OCI-LY7 (cell line): ENCODE measurements around the gene ZNF771. TPM values are rescaled to one million over a fixed set of nuclear protein-coding genes. Genes with fewer than 3 reads are reported as not detected.

Experiments used
- BruUV-seq: library from RNA; stranded (reverse); fragments of 400-500 nt; replicated peaks from 2 replicates; lab custom pipeline; 2021; lab: Mats Ljungman, UMichigan
- CTCF ChIA-PET: fragments of 300-600 bp; sonication (Branson Sonifier 250); formaldehyde crosslinking; loops from one replicate; lab custom pipeline; 2022; ENCODE audit warnings: antibody characterized with exemption; ENCODE audit not compliant: unreplicated experiment; lab: Charles Lee
- POLR2A ChIA-PET: fragments of 300-600 bp; sonication (Branson Sonifier 250); formaldehyde crosslinking; loops from one replicate; lab custom pipeline; 2022; ENCODE audit warnings: antibody characterized with exemption; lab: Charles Lee
- DNase-seq: peaks from one replicate; pipeline ENCODE4 v3.0.0-alpha.2; 2015; ENCODE audit warnings: low spot score
- H2AFZ ChIP-seq: fragments of 200-600 bp; sonication (generic), shearing (Covaris generic); 2 replicates; pipeline ENCODE4 v1.6.1; 2014; ENCODE audit warnings: mild to moderate bottlenecking, antibody characterized with exemption, low read length, moderate library complexity
- H3K27ac ChIP-seq: fragments of 200-600 bp; sonication (generic); 2 replicates; pipeline ENCODE4 v1.5.1; 2014; ENCODE audit warnings: mixed run types, low read depth, mild to moderate bottlenecking, moderate library complexity, low read length, inconsistent platforms; ENCODE audit not compliant: poor library complexity, severe bottlenecking
- H3K36me3 ChIP-seq: fragments of 200-600 bp; sonication (generic); 2 replicates; pipeline ENCODE4 v1.6.1; 2014; ENCODE audit warnings: mild to moderate bottlenecking, antibody characterized with exemption, low read length, moderate library complexity, mixed read lengths; ENCODE audit not compliant: insufficient read depth
- H3K4me1 ChIP-seq: fragments of 200-600 bp; sonication (generic); 2 replicates; pipeline ENCODE4 v1.5.1; 2014; ENCODE audit warnings: mild to moderate bottlenecking, low read length; ENCODE audit not compliant: insufficient read depth, poor library complexity, severe bottlenecking
- H3K4me2 ChIP-seq: fragments of 200-600 bp; sonication (generic); 2 replicates; pipeline ENCODE4 v1.6.1; 2014; ENCODE audit warnings: mild to moderate bottlenecking, low read length
- H3K4me3 ChIP-seq: fragments of 200-600 bp; sonication (generic); 2 replicates; pipeline ENCODE4 v1.5.1; 2014; ENCODE audit warnings: mild to moderate bottlenecking, low read depth, low read length; ENCODE audit not compliant: poor library complexity, severe bottlenecking
- H3K79me2 ChIP-seq: fragments of 200-600 bp; sonication (generic); 2 replicates; pipeline ENCODE4 v1.6.1; 2016; ENCODE audit warnings: low read depth, mild to moderate bottlenecking, low read length, moderate library complexity, mixed read lengths; ENCODE audit not compliant: insufficient read depth
- H3K9me2 ChIP-seq: fragments of 200-600 bp; sonication (generic); 2 replicates; pipeline ENCODE4 v1.6.1; 2016; ENCODE audit warnings: mild to moderate bottlenecking, low read length, mixed read lengths; ENCODE audit not compliant: insufficient read depth
- H3K9me3 ChIP-seq: fragments of 200-600 bp; sonication (generic); 2 replicates; pipeline ENCODE4 v1.6.1; 2014; ENCODE audit warnings: mild to moderate bottlenecking, mixed run types, low read length, mixed read lengths
- H4K20me1 ChIP-seq: fragments of 200-600 bp; sonication (generic); 2 replicates; pipeline ENCODE4 v1.6.1; 2014; ENCODE audit warnings: mild to moderate bottlenecking, antibody characterized with exemption, low read length, moderate library complexity, mixed read lengths; ENCODE audit not compliant: insufficient read depth
- EZH2phosphoT487 ChIP-seq: fragments of 200-600 bp; sonication (generic); IDR thresholded peaks from 2 replicates; pipeline ENCODE4 v1.6.1; 2018; ENCODE audit warnings: low read depth, borderline replicate concordance, mild to moderate bottlenecking, mixed run types, antibody characterized with exemption, low read length, moderate library complexity, mixed read lengths
- intact Hi-C: fragments of 100-400 bp; cut with micrococcal nuclease; formaldehyde crosslinking; loops from one replicate; pipeline ENCODE4 v1.10.0; 2022; ENCODE audit not compliant: unreplicated experiment
- total RNA-seq, 2 experiments: library from RNA; depleted of rRNA in 1 of 2; stranded (reverse); fragments of >200 nt in 1 of 2; shearing (Covaris generic) in 1 of 2; gene quantifications; 2 replicates each; pipeline ENCODE4 v1.2.3, GENCODE V29; 2014 to 2022
- TF ChIP-seq, protein P1 (sequence below): fragments of 200-600 bp; sonication (generic); conservative IDR thresholded peaks from 2 replicates; pipeline ENCODE4 v1.5.1; 2014; ENCODE audit warnings: mild to moderate bottlenecking, antibody characterized with exemption, low read length, moderate library complexity, mixed read lengths

ZNF771 gene
- total RNA-seq, 2 experiments from 2014 or later: 6.4 to 10.8 TPM

DNA sequence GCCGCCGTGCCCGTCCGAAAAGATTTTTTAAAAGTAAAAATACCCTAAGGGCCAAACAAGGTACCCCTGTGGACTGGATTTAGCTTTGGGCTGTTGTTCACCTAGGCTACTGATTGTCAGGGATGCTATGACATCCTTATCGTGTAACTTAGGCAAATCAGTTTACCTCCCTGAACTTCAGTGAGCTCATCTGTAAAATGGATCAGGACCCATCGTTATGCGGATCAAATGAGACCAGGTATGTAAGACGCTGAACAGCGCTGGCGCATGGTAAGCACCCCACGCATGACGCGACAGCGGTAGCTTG lies 658 bp upstream of the ZNF771 start:
- Histone ChIP-seq H3K4me3 (peak overlapping the region; percentile 84), H3K36me3 (peaks cover 15% of the 10 kb centered on the region; the same call in 1 of the 2 replicates), H4K20me1 (no peaks in the 10 kb centered on the region), H3K9me2 (no peaks in the 10 kb centered on the region), H3K27ac (peak overlapping the region; percentile 22), H2AFZ (peak overlapping the region; percentile 56; the same call in 1 of the 2 replicates), H3K79me2 (peaks cover 8% of the 10 kb centered on the region; the same call in 1 of the 2 replicates), H3K9me3 (no peaks in the 10 kb centered on the region), H3K4me1 (peaks cover 28% of the 10 kb centered on the region), H3K4me2 (peak overlapping the region; percentile 86)
- TF ChIP-seq, protein P1, sequence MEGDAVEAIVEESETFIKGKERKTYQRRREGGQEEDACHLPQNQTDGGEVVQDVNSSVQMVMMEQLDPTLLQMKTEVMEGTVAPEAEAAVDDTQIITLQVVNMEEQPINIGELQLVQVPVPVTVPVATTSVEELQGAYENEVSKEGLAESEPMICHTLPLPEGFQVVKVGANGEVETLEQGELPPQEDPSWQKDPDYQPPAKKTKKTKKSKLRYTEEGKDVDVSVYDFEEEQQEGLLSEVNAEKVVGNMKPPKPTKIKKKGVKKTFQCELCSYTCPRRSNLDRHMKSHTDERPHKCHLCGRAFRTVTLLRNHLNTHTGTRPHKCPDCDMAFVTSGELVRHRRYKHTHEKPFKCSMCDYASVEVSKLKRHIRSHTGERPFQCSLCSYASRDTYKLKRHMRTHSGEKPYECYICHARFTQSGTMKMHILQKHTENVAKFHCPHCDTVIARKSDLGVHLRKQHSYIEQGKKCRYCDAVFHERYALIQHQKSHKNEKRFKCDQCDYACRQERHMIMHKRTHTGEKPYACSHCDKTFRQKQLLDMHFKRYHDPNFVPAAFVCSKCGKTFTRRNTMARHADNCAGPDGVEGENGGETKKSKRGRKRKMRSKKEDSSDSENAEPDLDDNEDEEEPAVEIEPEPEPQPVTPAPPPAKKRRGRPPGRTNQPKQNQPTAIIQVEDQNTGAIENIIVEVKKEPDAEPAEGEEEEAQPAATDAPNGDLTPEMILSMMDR: no peak
- TF ChIP-seq EZH2phosphoT487: no peak
- POLR2A ChIA-PET: interaction anchor here (0.6 to 5.0 kb wide), 12 partner anchors 11 to 313 kb away, joined by 3 to 19 read pairs (median 4); partner anchors contain the start of genes SEPTIN1, TBC1D10B and ZNF48
- CTCF ChIA-PET: no interaction called here
- no TSS peak for BruUV-seq
- intact Hi-C loops: loop anchor here (10.0 kb wide), 1 partner anchor 312 kb away; the partner anchor contains the start of genes TBX6 and YPEL3
- no peak for DNase-seq

DNA sequence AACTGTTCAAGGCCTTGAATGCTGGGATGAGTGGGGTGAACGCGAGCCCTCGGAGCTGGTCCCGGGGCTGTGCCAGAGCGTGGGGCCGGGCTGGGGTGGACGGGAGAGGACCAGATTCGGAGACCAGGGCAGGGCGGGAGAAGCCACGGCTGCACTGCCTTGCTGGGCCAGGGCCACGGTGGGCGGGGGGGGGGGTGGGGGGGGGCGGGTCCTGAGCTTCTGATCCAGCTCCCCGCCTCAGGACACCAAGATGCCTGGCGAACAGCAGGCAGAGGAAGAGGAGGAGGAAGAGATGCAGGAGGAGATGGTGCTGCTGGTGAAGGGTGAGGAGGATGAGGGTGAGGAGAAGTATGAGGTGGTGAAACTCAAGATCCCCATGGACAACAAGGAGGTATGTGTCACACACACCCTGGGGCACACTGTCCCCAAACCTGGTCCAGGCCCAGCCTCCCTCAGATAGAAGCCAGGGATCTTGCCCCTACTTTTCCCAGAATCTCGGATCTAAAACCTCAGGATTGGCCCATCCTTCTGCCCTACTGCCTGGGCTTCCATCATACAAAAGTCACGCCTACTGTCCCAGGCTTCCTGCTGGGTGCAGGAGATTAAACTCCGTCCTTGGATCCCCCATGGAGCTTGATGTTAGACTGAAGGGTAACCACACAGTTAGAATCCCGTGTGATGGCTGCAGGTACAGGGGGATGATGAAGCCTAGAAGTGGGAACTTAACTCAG lies 563 bp downstream of the ZNF771 start:
- Histone ChIP-seq H3K4me3 (peak overlapping the region; percentile 84), H3K79me2 (peaks cover 12% of the 10 kb centered on the region; the same call in 1 of the 2 replicates), H3K9me3 (no peaks in the 10 kb centered on the region), H4K20me1 (no peaks in the 10 kb centered on the region), H3K4me2 (peak overlapping the region; percentile 86), H2AFZ (no peak overlapping the region; the same call in 1 of the 2 replicates), H3K36me3 (peaks cover 27% of the 10 kb centered on the region), H3K27ac (peak overlapping the region; percentile 82), H3K9me2 (no peaks in the 10 kb centered on the region), H3K4me1 (peaks cover 28% of the 10 kb centered on the region)
- BruUV-seq: no TSS peak
- ChIA-PET POLR2A (interaction anchor here (1.1 to 5.0 kb wide), 7 partner anchors 10 to 58 kb away, joined by 3 to 19 read pairs (median 5); partner anchors contain the start of genes SEPTIN1, TBC1D10B and ZNF48), CTCF (interaction anchor here (0.6 to 1.4 kb wide), 3 partner anchors 22 to 221 kb away, joined by 4 to 5 read pairs (median 4); partner anchors contain the start of genes DCTPP1 and SEPTIN1)
- DNase-seq: no peak
- intact Hi-C loops: loop anchor here (2.0 to 10.0 kb wide), 2 partner anchors 29 to 313 kb away; partner anchors contain the start of genes TBX6 and YPEL3
- TF ChIP-seq, protein P1: no peak
- no peak for TF ChIP-seq EZH2phosphoT487
